ENCODE results near the gene FAT4. TPM values are rescaled to one million over a fixed set of nuclear protein-coding genes. Genes with fewer than 3 reads are reported as not detected.

Gene FAT4
- polyA plus RNA-seq, 1 of the 3 experiments (the other 2 are of a cell fraction): 6.6 TPM

- no peak; the same call in 1 of the 2 replicates for TF ChIP-seq RFX5 (IDR thresholded peaks at IDR 0.05; ENCODE audit: low read length)
- TF ChIP-seq MAX (IDR thresholded peaks at IDR 0.05; ENCODE audit: low read depth): peak; percentile 37
- TF ChIP-seq, protein P1, sequence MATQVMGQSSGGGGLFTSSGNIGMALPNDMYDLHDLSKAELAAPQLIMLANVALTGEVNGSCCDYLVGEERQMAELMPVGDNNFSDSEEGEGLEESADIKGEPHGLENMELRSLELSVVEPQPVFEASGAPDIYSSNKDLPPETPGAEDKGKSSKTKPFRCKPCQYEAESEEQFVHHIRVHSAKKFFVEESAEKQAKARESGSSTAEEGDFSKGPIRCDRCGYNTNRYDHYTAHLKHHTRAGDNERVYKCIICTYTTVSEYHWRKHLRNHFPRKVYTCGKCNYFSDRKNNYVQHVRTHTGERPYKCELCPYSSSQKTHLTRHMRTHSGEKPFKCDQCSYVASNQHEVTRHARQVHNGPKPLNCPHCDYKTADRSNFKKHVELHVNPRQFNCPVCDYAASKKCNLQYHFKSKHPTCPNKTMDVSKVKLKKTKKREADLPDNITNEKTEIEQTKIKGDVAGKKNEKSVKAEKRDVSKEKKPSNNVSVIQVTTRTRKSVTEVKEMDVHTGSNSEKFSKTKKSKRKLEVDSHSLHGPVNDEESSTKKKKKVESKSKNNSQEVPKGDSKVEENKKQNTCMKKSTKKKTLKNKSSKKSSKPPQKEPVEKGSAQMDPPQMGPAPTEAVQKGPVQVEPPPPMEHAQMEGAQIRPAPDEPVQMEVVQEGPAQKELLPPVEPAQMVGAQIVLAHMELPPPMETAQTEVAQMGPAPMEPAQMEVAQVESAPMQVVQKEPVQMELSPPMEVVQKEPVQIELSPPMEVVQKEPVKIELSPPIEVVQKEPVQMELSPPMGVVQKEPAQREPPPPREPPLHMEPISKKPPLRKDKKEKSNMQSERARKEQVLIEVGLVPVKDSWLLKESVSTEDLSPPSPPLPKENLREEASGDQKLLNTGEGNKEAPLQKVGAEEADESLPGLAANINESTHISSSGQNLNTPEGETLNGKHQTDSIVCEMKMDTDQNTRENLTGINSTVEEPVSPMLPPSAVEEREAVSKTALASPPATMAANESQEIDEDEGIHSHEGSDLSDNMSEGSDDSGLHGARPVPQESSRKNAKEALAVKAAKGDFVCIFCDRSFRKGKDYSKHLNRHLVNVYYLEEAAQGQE (IDR thresholded peaks at IDR 0.05; ENCODE audit: low read depth, low read length): peak; percentile 5; the same call in 1 of the 2 replicates
- TF ChIP-seq TAF1 (IDR thresholded peaks at IDR 0.05; ENCODE audit: borderline replicate concordance, low read depth, low read length): peak; percentile 76; the same call in 1 of the 2 replicates
- TF ChIP-seq ELF1 (IDR thresholded peaks at IDR 0.05): no peak
- TF ChIP-seq PBX3 (IDR thresholded peaks at IDR 0.05): peak; percentile 97
- TF ChIP-seq FOXM1 (IDR thresholded peaks at IDR 0.05; ENCODE audit: low read depth): no peak
- TF ChIP-seq RXRA (IDR thresholded peaks at IDR 0.05; ENCODE audit: borderline replicate concordance, low read depth): no peak
Observed at GRCh38 chr4:125314676-125315575, at the start of gene FAT4 (continued).

DNA sequence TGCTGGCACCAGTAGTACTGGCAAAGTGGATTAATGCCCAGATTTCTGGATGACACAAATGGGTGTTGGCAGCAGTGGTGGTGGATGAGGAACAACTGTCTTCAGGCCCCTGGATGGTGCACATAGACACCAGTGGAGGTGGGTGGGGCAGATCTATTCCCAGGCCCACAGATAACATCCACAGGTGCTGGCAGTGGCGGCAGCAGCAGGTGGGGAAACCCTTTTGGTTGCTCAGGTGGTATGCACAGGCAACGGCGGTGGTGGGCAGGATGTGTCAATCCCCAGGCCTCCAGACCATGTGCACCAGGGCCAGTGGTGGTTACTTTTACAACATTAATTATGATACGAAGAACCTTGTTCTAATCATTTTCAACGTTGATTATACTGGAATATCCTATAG is 48.9 kb upstream of the FAT4 start:
- no peaks in the 10 kb centered on the region for H3K36me3 ChIP-seq (replicated peaks in 1 of 2; ENCODE audit: control insufficient read depth in 1 of 2, insufficient read depth in 2 of 2, low read length in 1 of 2)
- H3K9me3 ChIP-seq: no peaks in the 10 kb centered on the region; the same call in 1 of the 2 replicates
- TF ChIP-seq POLR2AphosphoS5 (IDR thresholded peaks at IDR 0.05; ENCODE audit: low read depth, low read length) (no peak), JUND (IDR thresholded peaks at IDR 0.05) (no peak), EP300 (IDR thresholded peaks at IDR 0.05; ENCODE audit: borderline replicate concordance in 1 of 2, low read depth in 1 of 2, low read length in 1 of 2) (no peak), NRF1 (IDR thresholded peaks at IDR 0.05; ENCODE audit: low read depth, low read length) (no peak), ZBTB33 (IDR thresholded peaks at IDR 0.05; ENCODE audit: borderline replicate concordance, low read depth) (no peak), CHD2 (IDR thresholded peaks at IDR 0.05; ENCODE audit: low read length, partially characterized antibody) (no peak)
- no peak overlapping the region for H3K9ac ChIP-seq
- no peak overlapping the region for H2AFZ ChIP-seq (ENCODE audit: low read depth)
- H3K9me2 ChIP-seq: no peaks in the 10 kb centered on the region
- no peak for DNase-seq
- no peak overlapping the region for H3K4me2 ChIP-seq
- 90% methylated on average over 5 of the region's 5 CpGs for WGBS (ENCODE audit: low lambda C conversion rate)
- H3K79me2 ChIP-seq (ENCODE audit: insufficient read depth): no peaks in the 10 kb centered on the region
- H3K4me3 ChIP-seq (ENCODE audit: low read depth in 2 of 2, low read length in 1 of 2): no peak overlapping the region
- POLR2A ChIA-PET: no interaction called here
- no peak overlapping the region for H3K27ac ChIP-seq (ENCODE audit: low read depth in 2 of 2, low read length in 1 of 2)
- CTCF ChIA-PET: interaction anchor here (0.8 to 2.1 kb wide), 2 partner anchors 18 to 943 kb away, joined by 3 to 9 read pairs; no protein-coding TSS in a partner anchor
- H4K20me1 ChIP-seq (ENCODE audit: insufficient read depth): no peaks in the 10 kb centered on the region
- no peaks in the 10 kb centered on the region for H3K27me3 ChIP-seq (ENCODE audit: insufficient read depth)
- H3F3A ChIP-seq (replicated peaks; ENCODE audit: insufficient read depth): no peaks in the 10 kb centered on the region
- peaks cover 4 to 11% of the 10 kb centered on the region in 2 experiments; a peak in 3 of 4 replicates for H3K4me1 ChIP-seq (ENCODE audit: control insufficient read depth in 1 of 2, insufficient read depth in 2 of 2, low read depth in 1 of 2, low read length in 1 of 2)

Measured in SK-N-SH (cell line).